ENCODE results near the gene SPG11.

DNA sequence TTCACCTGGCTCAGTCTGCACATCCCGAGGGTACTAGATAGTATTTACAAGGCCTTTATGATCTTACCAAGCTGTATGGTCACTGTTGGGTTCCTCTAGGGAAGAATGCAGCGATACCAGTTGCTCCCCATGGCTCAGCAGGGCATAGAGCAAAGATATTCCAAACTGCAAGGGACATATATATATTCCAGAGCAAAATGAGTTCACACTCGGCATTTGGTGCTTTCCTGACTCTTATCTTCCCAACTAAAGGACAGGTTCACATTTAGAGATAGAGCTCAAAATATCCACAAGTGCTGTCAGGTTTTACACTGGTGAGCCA lies 3.5 kb upstream of the SPG11 start:
- TF ChIP-seq EZH2 (conservative IDR thresholded peaks at IDR 0.05; ENCODE audit: low read depth, low read length) (no peak), CREB1 (IDR thresholded peaks at IDR 0.05) (no peak), CREB1 (CRISPR knock-in tag; IDR thresholded peaks at IDR 0.05) (no peak), NFYB (CRISPR knock-in tag; IDR thresholded peaks at IDR 0.05) (no peak), POLR2AphosphoS2 (IDR thresholded peaks at IDR 0.05; ENCODE audit: low read depth, low read length) (no peak), NONO (IDR thresholded peaks at IDR 0.05) (no peak), NONO (CRISPR knock-in tag; conservative IDR thresholded peaks at IDR 0.05) (no peak), ZNF274 (CRISPR knock-in tag; IDR thresholded peaks at IDR 0.05) (no peak), POLR2A (IDR thresholded peaks at IDR 0.05; ENCODE audit: insufficient read depth in 1 of 2, low read depth in 2 of 2, low read length in 2 of 2) (no peak), ZNF510 (CRISPR knock-in tag; IDR thresholded peaks at IDR 0.05; ENCODE audit: low read depth) (no peak), ZNF253 (CRISPR knock-in tag; IDR thresholded peaks at IDR 0.05; ENCODE audit: borderline replicate concordance) (no peak), SP1 (IDR thresholded peaks at IDR 0.05) (no peak), SP1 (CRISPR knock-in tag; IDR thresholded peaks at IDR 0.05) (no peak), ZNF101 (CRISPR knock-in tag; IDR thresholded peaks at IDR 0.05; ENCODE audit: borderline replicate concordance, low read depth) (no peak)
- TF ChIP-seq, protein P1, sequence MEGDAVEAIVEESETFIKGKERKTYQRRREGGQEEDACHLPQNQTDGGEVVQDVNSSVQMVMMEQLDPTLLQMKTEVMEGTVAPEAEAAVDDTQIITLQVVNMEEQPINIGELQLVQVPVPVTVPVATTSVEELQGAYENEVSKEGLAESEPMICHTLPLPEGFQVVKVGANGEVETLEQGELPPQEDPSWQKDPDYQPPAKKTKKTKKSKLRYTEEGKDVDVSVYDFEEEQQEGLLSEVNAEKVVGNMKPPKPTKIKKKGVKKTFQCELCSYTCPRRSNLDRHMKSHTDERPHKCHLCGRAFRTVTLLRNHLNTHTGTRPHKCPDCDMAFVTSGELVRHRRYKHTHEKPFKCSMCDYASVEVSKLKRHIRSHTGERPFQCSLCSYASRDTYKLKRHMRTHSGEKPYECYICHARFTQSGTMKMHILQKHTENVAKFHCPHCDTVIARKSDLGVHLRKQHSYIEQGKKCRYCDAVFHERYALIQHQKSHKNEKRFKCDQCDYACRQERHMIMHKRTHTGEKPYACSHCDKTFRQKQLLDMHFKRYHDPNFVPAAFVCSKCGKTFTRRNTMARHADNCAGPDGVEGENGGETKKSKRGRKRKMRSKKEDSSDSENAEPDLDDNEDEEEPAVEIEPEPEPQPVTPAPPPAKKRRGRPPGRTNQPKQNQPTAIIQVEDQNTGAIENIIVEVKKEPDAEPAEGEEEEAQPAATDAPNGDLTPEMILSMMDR (CRISPR knock-in tag; IDR thresholded peaks at IDR 0.05) = no peak
